Fibroblast of upper back skin (primary cell): Measurements from ENCODE around the gene CDT1.

Experiments used
- DNase-seq: peaks from one replicate; pipeline ENCODE4 v3.0.0-alpha.2; 2013

CDT1 gene

GRCh38 chr16:88806491-88807111 is 3.0 kb downstream of the CDT1 start:
- DNase-seq = no peak

DNA sequence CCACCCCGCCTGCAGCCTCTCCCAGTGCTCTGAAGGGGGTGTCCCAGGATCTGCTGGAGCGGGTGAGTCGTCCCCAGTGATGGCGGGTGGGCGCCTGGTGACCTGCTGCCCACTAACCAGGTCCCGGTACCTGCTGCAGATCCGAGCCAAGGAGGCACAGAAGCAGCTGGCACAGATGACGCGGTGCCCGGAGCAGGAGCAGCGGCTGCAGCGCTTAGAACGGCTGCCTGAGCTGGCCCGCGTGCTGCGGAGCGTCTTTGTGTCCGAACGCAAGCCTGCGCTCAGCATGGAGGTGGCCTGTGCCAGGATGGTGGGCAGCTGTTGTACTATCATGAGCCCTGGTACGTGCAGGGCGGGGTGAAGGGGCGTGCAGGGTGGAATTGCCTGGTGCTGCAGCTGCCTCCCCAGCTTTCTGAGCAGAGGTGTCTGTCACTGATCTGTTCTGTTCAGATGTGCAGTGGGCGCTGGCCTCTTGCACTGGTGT is 3.6 kb downstream of the CDT1 start:
- DNase-seq = no peak

GRCh38 chr16:88807626-88808453 is 4.3 kb downstream of the CDT1 start:
- no peak for DNase-seq

GRCh38 chr16:88809068-88809675 is 5.6 kb downstream of the CDT1 start:
- DNase-seq = no peak

DNA sequence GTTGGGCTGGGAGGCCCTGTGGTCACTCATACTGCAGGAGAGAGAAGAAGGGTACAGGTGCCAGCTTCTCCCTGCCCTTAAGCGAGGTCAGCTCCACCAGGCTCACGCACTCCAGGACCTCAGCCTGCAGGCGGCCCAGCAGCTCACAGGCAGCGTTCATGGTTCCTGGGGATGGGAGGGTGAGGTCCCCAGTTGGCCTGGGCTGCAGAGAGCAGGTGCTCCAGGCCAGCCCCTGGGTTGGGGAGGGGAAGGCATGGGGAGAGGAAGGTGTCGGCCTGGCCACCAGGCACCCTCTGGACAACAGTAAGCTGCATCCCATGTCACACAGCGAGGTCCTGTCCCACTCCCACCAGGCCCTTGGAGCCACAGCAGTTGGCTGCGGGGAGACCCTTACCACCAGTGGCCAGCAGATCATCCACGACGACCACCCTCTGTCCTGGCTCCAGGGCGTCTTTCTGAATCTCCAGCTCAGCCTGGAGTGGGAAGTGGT is 6.1 kb downstream of the CDT1 start:
- DNase-seq = no peak

DNA sequence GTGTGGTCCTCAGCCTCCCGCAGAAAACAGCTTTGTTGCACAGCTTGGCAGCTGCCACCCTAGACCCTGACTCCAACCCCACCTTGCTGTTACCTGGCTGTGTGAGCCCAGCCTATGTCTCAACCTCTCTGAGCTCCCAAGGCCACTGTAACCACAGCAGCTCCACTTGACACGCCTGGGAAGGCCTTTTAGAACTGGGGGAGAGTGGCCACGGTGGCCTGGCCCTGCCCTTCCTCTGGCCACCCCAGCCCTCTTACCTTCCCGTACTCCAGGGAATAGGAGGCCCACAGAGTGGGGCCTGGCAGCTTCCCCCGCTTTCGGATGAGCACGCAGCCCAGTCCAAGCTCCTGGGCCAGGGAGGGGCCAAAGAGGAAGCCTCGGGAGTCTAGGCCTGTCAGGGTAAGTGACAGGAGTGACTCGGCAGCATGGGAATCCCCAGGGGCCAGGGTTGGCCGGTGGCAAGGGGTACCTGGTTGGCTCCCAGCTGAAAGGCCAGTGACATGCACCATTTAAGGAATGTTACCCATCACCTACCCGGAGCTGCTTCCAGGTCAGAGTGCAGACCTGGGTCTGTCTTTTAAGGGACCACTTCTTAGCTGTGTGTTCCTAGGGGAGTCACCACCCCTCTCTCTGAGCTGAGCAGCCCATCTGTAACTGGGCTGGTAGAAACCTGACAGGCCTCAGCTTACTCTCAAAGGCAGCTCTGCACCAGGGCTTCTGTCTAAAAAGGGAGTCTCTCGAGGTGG is 6.8 kb downstream of the CDT1 start:
- DNase-seq = no peak

DNA sequence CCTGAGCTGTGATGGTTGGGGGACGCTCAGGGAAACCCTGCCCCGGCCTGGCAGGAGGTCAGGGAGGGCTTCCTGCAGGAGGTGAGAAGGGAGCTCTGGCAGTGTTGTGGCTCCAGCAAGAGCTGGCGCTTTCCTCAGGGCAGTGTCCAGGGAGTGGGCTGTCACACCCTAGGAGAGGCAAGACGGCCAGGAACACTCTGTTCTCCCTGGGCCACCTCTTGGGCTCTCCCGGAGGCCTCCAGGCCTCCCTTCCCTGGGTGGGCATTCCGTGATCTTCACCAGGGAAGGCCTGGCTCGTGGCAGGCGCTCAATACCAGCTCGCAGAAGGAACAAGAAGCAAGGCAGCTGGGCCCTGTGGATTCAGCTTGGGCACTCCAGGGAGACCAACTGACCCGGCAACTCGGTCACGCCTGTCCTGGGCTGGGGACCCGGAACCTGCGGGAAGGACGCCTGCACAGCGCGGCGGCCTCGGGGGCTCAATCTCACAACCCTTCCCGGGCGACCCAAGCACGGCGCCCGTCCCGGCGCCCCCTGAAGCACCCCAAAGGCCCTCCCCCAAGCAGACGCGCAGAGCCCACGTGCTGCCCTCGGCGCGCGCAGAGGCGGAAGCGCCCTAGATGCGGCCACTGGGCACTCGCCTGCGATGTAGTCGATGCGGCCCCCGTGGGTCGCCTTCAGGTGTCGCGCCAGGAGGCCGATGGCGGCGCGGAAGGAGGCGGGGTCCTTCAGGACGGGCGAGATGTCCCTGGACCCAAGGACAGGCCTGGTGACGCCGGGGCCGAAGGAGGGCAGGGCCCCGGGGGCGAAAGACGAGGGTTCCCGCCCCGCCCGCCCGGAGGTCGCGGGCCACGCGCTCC is 7.6 kb downstream of the CDT1 start:
- DNase-seq = peak; percentile 80

DNA sequence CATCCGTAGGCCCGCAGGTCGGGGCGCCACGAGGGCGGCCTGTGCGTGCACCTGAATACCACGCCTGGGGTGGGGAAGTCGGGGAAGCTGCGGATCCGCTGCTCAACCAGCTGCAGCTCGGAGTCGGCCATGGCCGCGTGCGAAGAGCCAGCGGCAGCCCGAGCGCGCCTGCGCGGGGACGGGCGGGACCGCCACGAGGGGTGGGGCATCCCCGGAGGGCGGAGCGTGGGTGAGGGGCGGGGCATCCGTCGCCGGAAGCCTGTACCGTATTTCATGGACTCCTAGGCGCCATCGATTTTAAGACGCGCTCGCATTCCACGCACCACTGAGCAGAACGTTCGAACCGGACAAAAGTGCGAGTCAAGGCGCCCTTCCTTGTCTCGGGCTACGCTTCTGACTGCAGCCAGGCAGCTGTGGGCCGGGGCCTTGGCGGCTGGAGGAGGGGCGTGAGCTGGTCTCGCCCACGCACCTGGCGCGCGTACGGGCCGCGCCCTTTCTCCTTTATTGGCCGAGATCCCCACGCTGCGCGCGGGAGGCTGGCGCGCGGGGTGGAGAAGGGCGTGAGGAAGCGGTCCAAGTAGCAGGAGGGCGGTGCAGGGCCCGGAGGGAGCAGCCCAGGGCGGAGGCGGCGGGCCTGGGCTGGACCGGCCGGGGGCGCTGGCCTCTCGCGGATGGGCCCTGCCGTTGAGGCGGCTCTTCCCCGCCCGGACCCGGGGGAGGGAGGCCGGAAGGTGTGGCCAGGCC is 8.4 kb downstream of the CDT1 start, which contains the start of gene APRT:
TSS of gene APRT (minus strand) at position 160 of the 744 bp plus-strand sequence. CDS start at position 131, 29 bp downstream.
- DNase-seq = peak; percentile 93

DNA sequence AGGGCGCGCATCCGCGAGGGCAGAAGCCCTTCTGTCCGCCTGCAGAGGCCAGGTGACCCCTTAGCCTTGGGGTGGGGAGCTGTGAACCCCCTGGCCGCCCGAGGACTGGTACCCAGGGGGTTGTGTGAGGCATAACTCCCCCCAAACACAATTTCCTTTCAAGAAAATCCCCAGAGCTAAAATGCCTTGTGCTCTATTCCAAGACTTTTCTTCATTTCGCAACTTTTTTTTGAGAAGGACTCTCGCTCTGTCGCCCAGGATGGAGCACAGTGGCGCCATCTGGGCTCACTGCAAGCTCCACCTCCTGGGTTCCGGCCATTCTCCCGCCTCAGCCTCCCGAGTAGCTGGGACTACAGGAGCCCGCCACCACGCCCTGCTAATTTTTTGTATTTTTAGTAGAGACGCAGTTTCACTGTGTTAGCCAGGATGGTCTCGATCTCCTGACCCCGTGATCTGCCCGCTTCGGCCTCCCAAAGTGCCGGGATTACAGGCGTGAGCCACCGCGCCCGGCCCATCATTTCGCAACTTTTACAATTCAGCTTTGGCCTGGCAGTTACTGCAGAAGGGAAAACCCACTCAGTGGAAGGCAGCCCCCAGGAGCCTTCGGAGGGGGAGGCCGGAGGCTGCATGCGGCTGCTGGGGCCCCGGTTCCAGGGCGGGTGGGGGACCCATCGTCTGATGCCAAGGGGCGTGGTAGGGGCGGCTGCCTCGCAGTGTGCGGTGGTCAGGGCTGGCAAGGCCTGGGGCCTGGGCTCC is 9.1 kb downstream of the CDT1 start:
- peak; percentile 41 for DNase-seq

- no peak for DNase-seq
These were observed 9.9 kb downstream of the CDT1 start for GRCh38 chr16:88813269-88814143.

GRCh38 chr16:88814144-88814502 is 10.5 kb downstream of the CDT1 start:
- no peak for DNase-seq

- no peak for DNase-seq
These were observed 11.6 kb downstream of the CDT1 start for GRCh38 chr16:88815227-88815626.

GRCh38 chr16:88815901-88816589 is 12.5 kb downstream of the CDT1 start:
- DNase-seq = no peak

DNA sequence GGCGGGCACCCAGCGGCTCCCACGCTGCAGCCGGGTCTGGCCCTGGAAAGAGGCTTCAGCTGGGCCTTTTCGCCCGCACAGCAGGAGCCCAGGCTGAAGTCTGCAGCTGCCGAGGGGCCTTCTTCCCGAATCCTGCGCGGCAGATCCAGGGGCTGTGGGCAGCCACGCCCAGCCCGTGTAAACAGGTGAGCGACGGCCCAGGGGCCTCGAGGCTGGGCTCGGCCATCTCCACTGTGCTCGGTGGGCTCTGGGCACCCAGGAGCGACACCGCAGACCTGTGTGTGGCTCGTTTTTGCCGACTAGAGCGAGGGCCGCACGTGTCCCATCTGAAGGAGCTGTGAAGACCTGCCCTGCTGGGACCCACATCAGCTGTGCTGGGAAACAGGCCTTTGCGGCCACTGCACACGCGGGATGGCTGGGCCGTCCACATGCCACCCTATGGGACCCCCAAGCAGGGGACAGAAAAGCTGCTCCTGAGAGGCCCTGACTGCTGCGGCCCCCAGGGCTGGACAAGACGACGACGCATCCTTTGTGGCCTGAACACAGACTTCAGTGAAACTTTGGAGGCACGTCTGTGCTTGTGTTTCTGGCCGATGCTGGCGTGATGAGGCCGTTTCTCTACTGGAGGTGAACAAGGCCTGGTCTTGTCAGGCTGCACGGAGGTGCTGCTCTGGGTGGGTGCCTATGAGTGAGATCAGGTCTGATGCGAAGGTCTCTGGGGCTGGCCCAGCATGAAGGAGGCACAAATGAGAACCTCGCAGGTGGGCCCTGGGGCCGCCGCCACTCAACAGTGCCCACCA is 13.3 kb downstream of the CDT1 start:
- no peak for DNase-seq

- DNase-seq = peak; percentile 25
These were observed 14.4 kb downstream of the CDT1 start for GRCh38 chr16:88817785-88818574.

DNA sequence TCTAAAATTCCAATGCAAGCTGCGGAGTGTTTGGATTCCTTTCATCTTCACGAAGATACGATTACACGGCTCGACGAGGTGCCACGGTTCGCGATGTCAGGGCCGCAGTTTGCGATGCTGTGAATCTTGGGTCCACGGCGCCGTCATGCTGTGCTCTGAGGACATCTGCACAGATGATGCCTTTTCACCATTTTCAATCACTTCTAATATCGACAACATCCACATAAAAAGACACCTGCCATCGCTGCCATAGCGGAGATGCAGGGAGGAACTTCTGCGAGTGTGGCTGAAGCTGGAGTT is 14.9 kb downstream of the CDT1 start:
- DNase-seq = no peak

GRCh38 chr16:88819126-88819525 is 15.5 kb downstream of the CDT1 start:
- no peak for DNase-seq
